OCI-LY1 (cell line): ENCODE data around the gene KIF20A.

Source experiments
- H2AFZ ChIP-seq: fragments of 200-600 bp; sonication (generic), shearing (Covaris generic); 2 replicates; pipeline ENCODE4 v1.6.0; 2014; ENCODE audit warnings: antibody characterized with exemption, mild to moderate bottlenecking, low read length
- H3F3A ChIP-seq: fragments of 200-600 bp; sonication (generic), shearing (Covaris generic); 2 replicates; pipeline ENCODE4 v1.6.0; 2014; ENCODE audit warnings: mild to moderate bottlenecking, antibody characterized with exemption, low read length, moderate library complexity; ENCODE audit not compliant: insufficient read depth
- H3K27ac ChIP-seq: fragments of 200-600 bp; sonication (generic); 2 replicates; pipeline ENCODE4 v1.5.1; 2014; ENCODE audit warnings: low read length, mixed run types, mild to moderate bottlenecking, low read depth; ENCODE audit not compliant: poor library complexity, severe bottlenecking
- H3K27me3 ChIP-seq: fragments of 200-600 bp; sonication (generic); 2 replicates; pipeline ENCODE4 v1.6.0; 2014; ENCODE audit warnings: antibody characterized with exemption, mild to moderate bottlenecking, low read length, moderate library complexity; ENCODE audit not compliant: insufficient read depth
- H3K36me3 ChIP-seq: fragments of 200-600 bp; sonication (generic); 2 replicates; pipeline ENCODE4 v1.6.1; 2014; ENCODE audit warnings: mild to moderate bottlenecking, antibody characterized with exemption, low read length, moderate library complexity, mixed read lengths; ENCODE audit not compliant: insufficient read depth
- H3K4me1 ChIP-seq: fragments of 200-600 bp; sonication (generic); 2 replicates; pipeline ENCODE4 v1.5.1; 2014; ENCODE audit warnings: mild to moderate bottlenecking, low read length, moderate library complexity; ENCODE audit not compliant: insufficient read depth, severe bottlenecking
- H3K4me2 ChIP-seq: fragments of 200-600 bp; sonication (generic), shearing (Covaris generic); 2 replicates; pipeline ENCODE4 v1.6.1; 2014; ENCODE audit warnings: low read length
- H3K4me3 ChIP-seq: fragments of 200-600 bp; sonication (generic); 2 replicates; pipeline ENCODE4 v1.5.1; 2014; ENCODE audit warnings: low read length, low read depth, mild to moderate bottlenecking, mixed read lengths; ENCODE audit not compliant: poor library complexity, severe bottlenecking
- H3K79me2 ChIP-seq: fragments of 200-600 bp; shearing (Covaris generic); 2 replicates; pipeline ENCODE4 v1.6.1; 2016; ENCODE audit warnings: mixed run types, low read length, mixed read lengths; ENCODE audit not compliant: insufficient read depth
- H3K9ac ChIP-seq: fragments of 200-600 bp; sonication (generic), shearing (Covaris generic); 2 replicates; pipeline ENCODE4 v1.6.1; 2014; ENCODE audit warnings: mild to moderate bottlenecking, low read length, mixed read lengths
- H3K9me2 ChIP-seq: fragments of 200-600 bp; sonication (generic), shearing (Covaris generic); 2 replicates; pipeline ENCODE4 v1.6.1; 2014; ENCODE audit warnings: low read depth, mild to moderate bottlenecking, low read length, mixed read lengths
- H3K9me3 ChIP-seq: fragments of 200-600 bp; shearing (Covaris generic); 2 replicates; pipeline ENCODE4 v1.6.1; 2014; ENCODE audit warnings: low read length, mixed read lengths
- H4K20me1 ChIP-seq: fragments of 200-600 bp; sonication (generic), shearing (Covaris generic); 2 replicates; pipeline ENCODE4 v1.6.0; 2016; ENCODE audit warnings: mild to moderate bottlenecking, low read length; ENCODE audit not compliant: insufficient read depth
- EZH2 ChIP-seq: fragments of 200-600 bp; sonication (generic), shearing (Covaris generic); IDR thresholded peaks from 2 replicates; pipeline ENCODE4 v1.8.0; 2017; ENCODE audit warnings: borderline replicate concordance, mixed run types, mild to moderate bottlenecking, antibody characterized with exemption, low read length, moderate library complexity, mixed read lengths
- TF ChIP-seq, protein P1 (sequence below): fragments of 200-600 bp; sonication (generic), shearing (Covaris generic); IDR thresholded peaks from 2 replicates; pipeline ENCODE4 v1.5.1; 2017; ENCODE audit warnings: mild to moderate bottlenecking, antibody characterized with exemption, low read length, moderate library complexity, mixed read lengths

Gene KIF20A

DNA sequence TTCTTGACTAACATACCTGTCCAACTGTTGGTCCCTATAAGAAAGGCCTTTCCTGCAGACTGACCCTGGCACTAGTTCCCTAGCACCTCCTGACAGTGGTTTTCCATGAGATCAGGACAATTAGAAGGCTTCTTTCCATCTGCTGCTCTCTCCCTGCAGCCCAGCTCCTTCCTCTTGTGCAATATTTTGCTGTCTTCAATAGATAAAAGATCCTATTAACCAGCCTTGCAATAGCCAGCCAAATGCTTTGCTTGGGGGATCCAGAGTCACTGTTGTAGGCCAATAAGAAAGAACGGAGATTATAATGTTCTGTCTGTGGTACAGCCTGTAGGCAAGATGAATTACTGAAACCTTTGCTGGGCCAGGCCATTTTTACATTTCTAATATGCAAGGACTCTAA is 21.3 kb upstream of the KIF20A start:
- no peak overlapping the region for H3K4me2 ChIP-seq
- no peaks in the 10 kb centered on the region for H3F3A ChIP-seq
- no peak overlapping the region for H3K4me3 ChIP-seq
- H3K9ac ChIP-seq: no peak overlapping the region
- H2AFZ ChIP-seq: no peak overlapping the region
- no peaks in the 10 kb centered on the region for H3K9me3 ChIP-seq
- peaks cover 60% of the 10 kb centered on the region for H3K36me3 ChIP-seq
- H3K9me2 ChIP-seq: no peaks in the 10 kb centered on the region
- no peaks in the 10 kb centered on the region for H4K20me1 ChIP-seq
- no peaks in the 10 kb centered on the region for H3K4me1 ChIP-seq
- no peaks in the 10 kb centered on the region for H3K27me3 ChIP-seq
- no peaks in the 10 kb centered on the region for H3K79me2 ChIP-seq
- TF ChIP-seq EZH2: no peak
- TF ChIP-seq, protein P1, sequence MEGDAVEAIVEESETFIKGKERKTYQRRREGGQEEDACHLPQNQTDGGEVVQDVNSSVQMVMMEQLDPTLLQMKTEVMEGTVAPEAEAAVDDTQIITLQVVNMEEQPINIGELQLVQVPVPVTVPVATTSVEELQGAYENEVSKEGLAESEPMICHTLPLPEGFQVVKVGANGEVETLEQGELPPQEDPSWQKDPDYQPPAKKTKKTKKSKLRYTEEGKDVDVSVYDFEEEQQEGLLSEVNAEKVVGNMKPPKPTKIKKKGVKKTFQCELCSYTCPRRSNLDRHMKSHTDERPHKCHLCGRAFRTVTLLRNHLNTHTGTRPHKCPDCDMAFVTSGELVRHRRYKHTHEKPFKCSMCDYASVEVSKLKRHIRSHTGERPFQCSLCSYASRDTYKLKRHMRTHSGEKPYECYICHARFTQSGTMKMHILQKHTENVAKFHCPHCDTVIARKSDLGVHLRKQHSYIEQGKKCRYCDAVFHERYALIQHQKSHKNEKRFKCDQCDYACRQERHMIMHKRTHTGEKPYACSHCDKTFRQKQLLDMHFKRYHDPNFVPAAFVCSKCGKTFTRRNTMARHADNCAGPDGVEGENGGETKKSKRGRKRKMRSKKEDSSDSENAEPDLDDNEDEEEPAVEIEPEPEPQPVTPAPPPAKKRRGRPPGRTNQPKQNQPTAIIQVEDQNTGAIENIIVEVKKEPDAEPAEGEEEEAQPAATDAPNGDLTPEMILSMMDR: no peak
- H3K27ac ChIP-seq: no peak overlapping the region

DNA sequence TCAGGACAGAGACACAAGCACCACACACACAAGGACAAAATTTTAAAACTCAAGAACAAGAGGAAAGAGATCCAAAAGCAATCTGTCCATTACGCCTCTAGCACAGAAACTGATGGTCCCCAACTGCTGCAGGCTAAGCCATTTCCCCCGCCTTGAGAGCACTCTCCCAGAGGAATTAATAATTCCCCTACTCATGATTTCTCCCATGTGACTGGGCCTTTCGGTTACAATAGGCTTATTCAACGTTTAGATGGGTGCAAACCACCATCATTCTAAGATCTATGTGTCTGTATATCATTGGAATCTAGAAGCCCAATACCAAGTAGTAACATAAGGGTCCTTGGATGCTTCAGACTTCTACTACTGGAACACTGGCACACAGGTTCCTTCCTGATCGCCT is 19.2 kb upstream of the KIF20A start:
- Histone ChIP-seq H3K4me2 (no peak overlapping the region), H4K20me1 (no peaks in the 10 kb centered on the region), H3K9me3 (no peaks in the 10 kb centered on the region), H3K36me3 (peaks cover 81% of the 10 kb centered on the region), H3F3A (no peaks in the 10 kb centered on the region), H3K9me2 (no peaks in the 10 kb centered on the region), H3K4me1 (no peaks in the 10 kb centered on the region), H2AFZ (no peak overlapping the region), H3K27ac (no peak overlapping the region), H3K27me3 (no peaks in the 10 kb centered on the region), H3K4me3 (no peak overlapping the region), H3K9ac (no peak overlapping the region), H3K79me2 (no peaks in the 10 kb centered on the region)
- TF ChIP-seq, protein P1: no peak
- TF ChIP-seq EZH2: no peak

DNA sequence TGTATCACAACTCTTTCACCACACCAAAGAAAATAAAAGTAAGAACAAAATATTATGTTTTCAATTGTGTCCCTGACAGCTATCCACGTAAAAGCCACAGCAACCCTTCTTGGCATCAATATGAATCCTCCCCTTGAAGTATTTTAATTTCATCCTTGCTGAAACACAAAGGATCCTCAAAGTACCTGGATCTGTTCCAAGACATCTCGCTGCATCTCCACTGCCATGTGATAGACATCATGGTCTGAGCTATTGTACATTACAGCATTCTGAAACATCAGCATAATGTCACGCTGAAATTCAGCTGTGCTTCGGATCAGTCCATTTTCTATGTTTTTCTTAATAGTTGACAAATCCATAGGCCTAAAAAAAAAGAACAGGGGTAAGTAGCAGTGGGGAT is 18.2 kb upstream of the KIF20A start:
- Histone ChIP-seq H3K27me3 (no peaks in the 10 kb centered on the region), H2AFZ (no peak overlapping the region), H3K4me3 (no peak overlapping the region), H3K79me2 (no peaks in the 10 kb centered on the region), H3K36me3 (peaks cover 91% of the 10 kb centered on the region), H3K9ac (no peak overlapping the region), H3K9me2 (no peaks in the 10 kb centered on the region), H3K4me1 (no peaks in the 10 kb centered on the region), H4K20me1 (no peaks in the 10 kb centered on the region), H3F3A (no peaks in the 10 kb centered on the region), H3K27ac (no peak overlapping the region), H3K9me3 (no peaks in the 10 kb centered on the region), H3K4me2 (no peak overlapping the region)
- TF ChIP-seq, protein P1: no peak
- TF ChIP-seq EZH2: no peak
